H1 (cell line): ENCODE data around the gene GPS1. TPM values are rescaled to one million over a fixed set of nuclear protein-coding genes. Genes with fewer than 3 reads are reported as not detected.

Experiments used
- CTCF ChIA-PET: fragments of 300-600 bp; sonication (Branson Sonifier 250); formaldehyde crosslinking; loops from one replicate; lab custom pipeline; 2021; ENCODE audit not compliant: partially characterized antibody; lab: Charles Lee
- POLR2A ChIA-PET: fragments of 300-600 bp; sonication (Branson Sonifier 250); formaldehyde crosslinking; loops from one replicate; lab custom pipeline; 2021; ENCODE audit warnings: inconsistent platforms; ENCODE audit not compliant: partially characterized antibody; lab: Charles Lee
- DNase-seq, 2 experiments: peaks; one replicate each; pipeline versions ENCODE4 v3.0.0 to v3.0.0-alpha.2; 2010 to 2022; ENCODE audit warnings: low spot score in 2 of 2, low read depth in 1 of 2, mixed read lengths in 1 of 2
- FAIRE-seq: peaks from 2 replicates; lab custom pipeline; 2011; peaks lifted over from hg19 to GRCh38; lab: Jason Lieb, UNC
- H2AFZ ChIP-seq: 2 replicates; pipeline ENCODE4 v1.8.1; 2012; ENCODE audit warnings: low read length, inconsistent platforms
- H2AK5ac ChIP-seq: 2 replicates; pipeline ENCODE4 v1.6.1; 2013; ENCODE audit warnings: low read depth, low read length
- H2BK120ac ChIP-seq: replicated peaks from 2 replicates; pipeline ENCODE3; 2013; ENCODE audit warnings: low read depth, low read length, inconsistent platforms
- H2BK12ac ChIP-seq: 2 replicates; pipeline ENCODE4 v1.6.1; 2013; ENCODE audit warnings: low read depth, low read length
- H2BK15ac ChIP-seq: 2 replicates; pipeline ENCODE4 v1.6.1; 2013; ENCODE audit warnings: low read length
- H2BK20ac ChIP-seq: 2 replicates; pipeline ENCODE4 v1.6.1; 2013; ENCODE audit warnings: low read length
- H2BK5ac ChIP-seq: 2 replicates; pipeline ENCODE4 v1.6.1; 2013; ENCODE audit warnings: low read depth, low read length
- H3K14ac ChIP-seq: 2 replicates; pipeline ENCODE4 v1.6.1; 2013; ENCODE audit warnings: inconsistent platforms; ENCODE audit not compliant: insufficient read length
- H3K18ac ChIP-seq: 2 replicates; pipeline ENCODE4 v1.6.1; 2013; ENCODE audit warnings: low read length; ENCODE audit errors: extremely low read depth
- H3K23ac ChIP-seq: 2 replicates; pipeline ENCODE4 v1.6.1; 2013; ENCODE audit warnings: inconsistent platforms; ENCODE audit not compliant: insufficient read length
- H3K23me2 ChIP-seq: 2 replicates; pipeline ENCODE4 v1.6.1; 2013; ENCODE audit warnings: low read depth, low read length
- H3K27ac ChIP-seq: 2 replicates; pipeline ENCODE4 v1.6.1; 2011; ENCODE audit warnings: low read depth, low read length, inconsistent platforms
- H3K27me3 ChIP-seq, 4 experiments: replicated peaks in 1 of 4; 1 replicate in 1 of 4; 2 replicates in 3 of 4; pipeline versions ENCODE4 v1.6.1 to v1.8.1; 2011 to 2013; ENCODE audit warnings: low read length in 3 of 4, mild to moderate bottlenecking in 3 of 4, inconsistent platforms in 2 of 4, mixed read lengths in 2 of 4, moderate library complexity in 1 of 4; ENCODE audit not compliant: control insufficient read depth in 3 of 4, insufficient read depth in 3 of 4; ENCODE audit errors: extremely low read depth in 1 of 4
- H3K36me3 ChIP-seq, 4 experiments: 2 replicates each; pipeline versions ENCODE4 v1.6.1 to v1.8.1; 2011 to 2013; ENCODE audit warnings: mild to moderate bottlenecking in 4 of 4, low read length in 3 of 4, moderate library complexity in 2 of 4, control low read depth in 1 of 4, inconsistent platforms in 1 of 4; ENCODE audit not compliant: insufficient read depth in 4 of 4, control insufficient read depth in 2 of 4
- H3K4ac ChIP-seq: replicated peaks from 2 replicates; pipeline ENCODE3; 2013; ENCODE audit warnings: low read length, low read depth, mixed read lengths, inconsistent platforms; ENCODE audit not compliant: insufficient read length
- H3K4me1 ChIP-seq, 4 experiments: replicated peaks in 1 of 4; 1 replicate in 1 of 4; 2 replicates in 3 of 4; pipeline versions ENCODE4 v1.6.1 to v1.8.1; 2011 to 2013; ENCODE audit warnings: low read length in 3 of 4, inconsistent platforms in 2 of 4, mixed read lengths in 1 of 4; ENCODE audit not compliant: insufficient read depth in 4 of 4, control insufficient read depth in 3 of 4
- H3K4me2 ChIP-seq, 2 experiments: 2 replicates each; pipeline versions ENCODE4 v1.6.1 to v1.8.1; 2011 to 2013; ENCODE audit warnings: low read depth in 2 of 2, low read length in 2 of 2, control low read depth in 1 of 2, inconsistent platforms in 1 of 2, mild to moderate bottlenecking in 1 of 2; ENCODE audit not compliant: insufficient read depth in 1 of 2
- H3K4me3 ChIP-seq, 4 experiments: fragments of 200-600, 300-600 bp in 1 of 4; sonication (generic), shearing (Covaris generic), sonication (Bioruptor Twin) in 1 of 4; 2 replicates each; pipeline versions ENCODE4 v1.5.1 to v1.8.1; 2011 to 2016; ENCODE audit warnings: low read length in 4 of 4, low read depth in 3 of 4, control low read depth in 2 of 4, inconsistent platforms in 2 of 4, mild to moderate bottlenecking in 2 of 4, mixed read lengths in 1 of 4, moderate library complexity in 1 of 4; ENCODE audit not compliant: insufficient read depth in 2 of 4; ENCODE audit errors: extremely low read depth in 1 of 4
- H3K56ac ChIP-seq: replicated peaks from 2 replicates; pipeline ENCODE3; 2013; ENCODE audit warnings: low read depth, mild to moderate bottlenecking, mixed read lengths, low read length, inconsistent platforms; ENCODE audit not compliant: insufficient read length
- H3K79me1 ChIP-seq: 2 replicates; pipeline ENCODE4 v1.6.1; 2013; ENCODE audit warnings: low read depth, low read length, control low read depth
- H3K79me2 ChIP-seq, 2 experiments: 2 replicates each; pipeline versions ENCODE4 v1.6.1 to v1.8.1; 2012 to 2013; ENCODE audit warnings: low read length in 2 of 2, mild to moderate bottlenecking in 2 of 2, inconsistent platforms in 1 of 2; ENCODE audit not compliant: insufficient read depth in 2 of 2, control insufficient read depth in 1 of 2
- H3K9ac ChIP-seq, 4 experiments: replicated peaks in 1 of 4; 1 replicate in 1 of 4; 2 replicates in 3 of 4; pipeline versions ENCODE4 v1.6.1 to v1.8.1; 2011 to 2013; ENCODE audit warnings: low read depth in 3 of 4, low read length in 3 of 4, control low read depth in 2 of 4, mild to moderate bottlenecking in 2 of 4, moderate library complexity in 2 of 4, inconsistent platforms in 1 of 4; ENCODE audit errors: extremely low read depth in 1 of 4
- H3K9me3 ChIP-seq, 2 experiments: 2 replicates each; pipeline versions ENCODE4 v1.6.1 to v1.8.1; 2012 to 2013; ENCODE audit warnings: mild to moderate bottlenecking in 2 of 2, moderate library complexity in 2 of 2, control low read depth in 1 of 2, inconsistent platforms in 1 of 2, low read depth in 1 of 2, low read length in 1 of 2, mixed read lengths in 1 of 2; ENCODE audit not compliant: insufficient read depth in 2 of 2
- H4K20me1 ChIP-seq, 2 experiments: replicated peaks in 1 of 2; 2 replicates each; pipeline versions ENCODE3 to v1.8.1; 2011 to 2013; ENCODE audit warnings: inconsistent platforms in 2 of 2, low read length in 2 of 2, mild to moderate bottlenecking in 1 of 2; ENCODE audit not compliant: insufficient read depth in 2 of 2, control insufficient read depth in 1 of 2
- H4K5ac ChIP-seq: 2 replicates; pipeline ENCODE4 v1.6.1; 2013; ENCODE audit warnings: low read length, low read depth, mixed read lengths, inconsistent platforms; ENCODE audit not compliant: insufficient read length
- H4K8ac ChIP-seq: 2 replicates; pipeline ENCODE4 v1.8.0; 2013; ENCODE audit warnings: mild to moderate bottlenecking, moderate library complexity, low read length, inconsistent platforms; ENCODE audit not compliant: insufficient read depth; ENCODE audit errors: extremely low read depth
- H4K91ac ChIP-seq: replicated peaks from 2 replicates; pipeline ENCODE3; 2013; ENCODE audit warnings: low read length, mixed read lengths, inconsistent platforms; ENCODE audit not compliant: insufficient read length
- BRCA1 ChIP-seq: IDR thresholded peaks from 2 replicates; pipeline ENCODE4 v1.6.1; 2012; ENCODE audit warnings: low read depth, low read length, improper control_type of control experiment
- FOSL1 ChIP-seq: IDR thresholded peaks from 2 replicates; pipeline ENCODE4 v1.6.1; 2011; ENCODE audit warnings: mild to moderate bottlenecking, low read depth, low read length, moderate library complexity; ENCODE audit not compliant: insufficient read depth
- HDAC6 ChIP-seq: IDR thresholded peaks from one replicate; pipeline ENCODE4 v1.7.1; 2012; ENCODE audit warnings: low read depth, mild to moderate bottlenecking, inconsistent platforms, low read length, moderate library complexity
- POLR2A ChIP-seq, 2 experiments: IDR thresholded peaks; 1 replicate in 1 of 2; 2 replicates in 1 of 2; pipeline ENCODE4 v1.6.1; 2011; ENCODE audit warnings: low read depth in 2 of 2, low read length in 2 of 2, mild to moderate bottlenecking in 2 of 2; ENCODE audit errors: control extremely low read depth in 1 of 2
- RFX5 ChIP-seq: IDR thresholded peaks from 2 replicates; pipeline ENCODE4 v1.6.1; 2011; ENCODE audit warnings: low read depth, low read length, improper control_type of control experiment, borderline replicate concordance
- RNF2 ChIP-seq: fragments of 200-900, 300-1000 bp; sonication (generic); IDR thresholded peaks from 2 replicates; pipeline ENCODE4 v1.7.1; 2016; ENCODE audit warnings: borderline replicate concordance, low read depth, mild to moderate bottlenecking, antibody characterized with exemption, low read length; ENCODE audit not compliant: poor library complexity, severe bottlenecking; ENCODE audit errors: missing control alignments
- SIX5 ChIP-seq: IDR thresholded peaks from 2 replicates; pipeline ENCODE4 v1.6.1; 2011; ENCODE audit warnings: mild to moderate bottlenecking, low read depth, low read length
- SP1 ChIP-seq: IDR thresholded peaks from 2 replicates; pipeline ENCODE4 v1.6.1; 2011; ENCODE audit warnings: low read depth, low read length
- WGBS, 2 experiments: shearing (Covaris generic) in 1 of 2; methylation state at CpG; one replicate each; pipeline versions ENCODE4 v1.1.6 to v1.1.7; 2013 to 2015; ENCODE audit warnings: low lambda C conversion rate in 2 of 2, mixed read lengths in 2 of 2, inconsistent platforms in 1 of 2, low coverage in 1 of 2, missing lambda C conversion rate in 1 of 2; ENCODE audit not compliant: insufficient replicate concordance in 2 of 2, insufficient coverage in 1 of 2, insufficient read length in 1 of 2; ENCODE audit errors: extremely low coverage in 1 of 2, missing lambda C conversion rate in 1 of 2; 5-methylcytosine and 5-hydroxymethylcytosine counted together
- polyA plus RNA-seq, 7 experiments: library from polyadenylated mRNA; depleted of rRNA in 3 of 7; stranded (reverse) in 5 of 7; unstranded in 2 of 7; fragments of >200 nt in 5 of 7; fragments of 200-250 nt in 2 of 7; gene quantifications; 1 replicate in 5 of 7; 2 replicates in 1 of 7; 4 replicates in 1 of 7; pipeline versions ENCODE4 v1.2.1 to v1.2.3, GENCODE V29; 2011 to 2013; ENCODE audit warnings: missing spikeins in 2 of 7, mixed read lengths in 2 of 7
- total RNA-seq: library from RNA; stranded (reverse); fragmentation: NEBNext Ultra II Directional; extraction: Animal tissue kit (Norgen Biotek cat#: 25700); gene quantifications from 2 replicates; pipeline ENCODE4 v1.2.1, GENCODE V29; 2021

The GPS1 gene
- total and polyA plus RNA-seq, 2 of the 8 experiments (the other 6 are each of a cell fraction or from before 2014, with no cell fraction given), result 153 to 277 TPM

DNA sequence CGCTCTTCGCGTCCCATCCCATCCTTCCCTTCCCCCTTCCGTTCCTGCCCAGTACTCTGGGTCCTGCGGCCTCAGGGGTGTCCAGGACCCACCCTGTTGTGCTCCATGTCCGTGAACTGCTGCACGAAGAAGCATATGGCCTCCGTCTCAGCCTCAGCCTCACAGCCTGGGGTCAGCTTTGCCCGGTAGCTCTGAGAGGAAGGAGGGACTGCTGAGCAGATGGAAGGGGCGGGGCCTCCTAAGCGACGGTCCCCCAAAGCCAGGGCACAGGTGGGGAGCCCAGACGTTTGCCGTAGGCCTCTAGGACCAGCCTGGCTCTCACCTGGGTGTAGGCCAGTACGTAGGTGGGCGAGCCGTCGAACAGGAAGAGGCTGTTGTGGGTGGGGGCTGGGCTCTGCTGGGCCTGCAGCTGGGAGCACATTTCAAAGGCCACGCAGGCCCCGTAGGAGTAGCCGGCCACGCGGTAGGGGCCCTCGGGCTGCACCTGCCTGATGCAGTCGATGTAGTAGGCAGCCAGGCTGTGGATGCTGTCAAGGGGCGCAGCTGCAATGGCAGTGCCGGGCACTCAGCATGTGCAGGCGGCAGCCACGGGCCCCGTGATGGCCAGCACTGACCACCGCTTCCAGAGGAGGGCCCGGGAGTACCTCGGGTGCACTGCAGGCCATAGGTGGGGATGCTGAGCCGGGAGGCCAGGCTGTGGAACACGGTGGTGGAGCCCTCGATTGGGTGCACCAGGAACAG is 28.5 kb downstream of the GPS1 start:
- Histone ChIP-seq H3K27ac (no peak overlapping the region), H3K23ac (no peak overlapping the region), H3K18ac (no peak overlapping the region), H2BK15ac (no peak overlapping the region), H3K4me3 (no peak overlapping the region)
- FAIRE-seq, result no peak
- TF ChIP-seq POLR2A (IDR thresholded peaks at IDR 0.05; ENCODE audit: control extremely low read depth in 1 of 2, low read depth in 2 of 2, low read length in 2 of 2), result no peak
- no peak for TF ChIP-seq FOSL1
- TF ChIP-seq HDAC6, result no peak
- TF ChIP-seq SP1, result no peak
- TF ChIP-seq RNF2, result no peak
- TF ChIP-seq RFX5, result no peak
- no peak for TF ChIP-seq SIX5
- TF ChIP-seq BRCA1, result no peak
- TF ChIP-seq, all 59 proteins: peak for 0
- Histone ChIP-seq H3K4me1 (no peaks in the 10 kb centered on the region), H2AK5ac (no peak overlapping the region), H4K91ac (no peak overlapping the region), H3K4me2 (no peak overlapping the region), H2BK5ac (no peak overlapping the region), H3K14ac (no peak overlapping the region), H2BK12ac (no peak overlapping the region), H3K27me3 (no peaks in the 10 kb centered on the region), H3K79me2 (no peaks in the 10 kb centered on the region), H3K9ac (no peak overlapping the region; a peak in 2 of 7 replicates), H3K79me1 (peaks cover 7% of the 10 kb centered on the region), H4K20me1 (peaks cover 27 to 49% of the 10 kb centered on the region in 2 experiments), H3K23me2 (no peaks in the 10 kb centered on the region), H3K56ac (no peak overlapping the region), H2BK120ac (no peak overlapping the region), H3K4ac (no peak overlapping the region), H3K36me3 (peaks cover 49 to 75% (median 62%) of the 10 kb centered on the region in 4 experiments), H2BK20ac (no peak overlapping the region), H4K8ac (peak overlapping the region; percentile 68), H2AFZ (no peak overlapping the region), H4K5ac (no peak overlapping the region), H3K9me3 (no peaks in the 10 kb centered on the region)
- CTCF ChIA-PET, result interaction anchor here (0.6 to 2.9 kb wide), 7 partner anchors 9 to 431 kb away, joined by 3 to 13 read pairs (median 4); no protein-coding TSS in a partner anchor
- 93% methylated on average over 30 of the region's 36 CpGs; no CpG with 5 or more reads in 1 of the 2 experiments for WGBS, 2 experiments
- POLR2A ChIA-PET, result interaction anchor here (0.6 to 12.5 kb wide), 11 partner anchors 9 to 36 kb away, joined by 3 to 105 read pairs (median 5); partner anchors contain the start of genes DUS1L and FASN
- no peak for DNase-seq
